ENCODE data around the gene GMPR2. TPM values are rescaled to one million over a fixed set of nuclear protein-coding genes. Genes with fewer than 3 reads are reported as not detected.

The GMPR2 gene
- total and polyA plus RNA-seq, 2 experiments from 2014 or later, result 60.6 to 70.6 TPM

DNA sequence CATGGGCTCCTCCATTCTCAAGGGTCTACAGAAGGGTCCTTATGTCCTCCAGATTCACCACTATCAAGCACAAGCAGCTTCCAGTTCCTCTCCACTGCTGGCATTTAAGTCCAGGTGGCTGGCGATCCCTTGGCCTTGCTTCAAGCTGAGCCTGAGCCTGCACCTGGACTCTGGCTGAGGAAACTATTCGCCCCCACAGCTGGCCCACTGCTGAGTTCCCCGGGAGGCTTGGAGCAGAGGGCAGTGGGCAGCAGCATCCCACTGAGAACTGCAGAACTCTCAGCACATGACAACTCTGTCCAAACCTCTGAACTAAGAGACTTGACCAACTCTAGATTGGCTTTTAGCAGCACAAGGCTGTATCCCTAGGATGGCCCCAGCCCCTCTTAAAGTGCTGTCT is 50.0 kb downstream of the GMPR2 start (continued):
- TF ChIP-seq, protein P1, sequence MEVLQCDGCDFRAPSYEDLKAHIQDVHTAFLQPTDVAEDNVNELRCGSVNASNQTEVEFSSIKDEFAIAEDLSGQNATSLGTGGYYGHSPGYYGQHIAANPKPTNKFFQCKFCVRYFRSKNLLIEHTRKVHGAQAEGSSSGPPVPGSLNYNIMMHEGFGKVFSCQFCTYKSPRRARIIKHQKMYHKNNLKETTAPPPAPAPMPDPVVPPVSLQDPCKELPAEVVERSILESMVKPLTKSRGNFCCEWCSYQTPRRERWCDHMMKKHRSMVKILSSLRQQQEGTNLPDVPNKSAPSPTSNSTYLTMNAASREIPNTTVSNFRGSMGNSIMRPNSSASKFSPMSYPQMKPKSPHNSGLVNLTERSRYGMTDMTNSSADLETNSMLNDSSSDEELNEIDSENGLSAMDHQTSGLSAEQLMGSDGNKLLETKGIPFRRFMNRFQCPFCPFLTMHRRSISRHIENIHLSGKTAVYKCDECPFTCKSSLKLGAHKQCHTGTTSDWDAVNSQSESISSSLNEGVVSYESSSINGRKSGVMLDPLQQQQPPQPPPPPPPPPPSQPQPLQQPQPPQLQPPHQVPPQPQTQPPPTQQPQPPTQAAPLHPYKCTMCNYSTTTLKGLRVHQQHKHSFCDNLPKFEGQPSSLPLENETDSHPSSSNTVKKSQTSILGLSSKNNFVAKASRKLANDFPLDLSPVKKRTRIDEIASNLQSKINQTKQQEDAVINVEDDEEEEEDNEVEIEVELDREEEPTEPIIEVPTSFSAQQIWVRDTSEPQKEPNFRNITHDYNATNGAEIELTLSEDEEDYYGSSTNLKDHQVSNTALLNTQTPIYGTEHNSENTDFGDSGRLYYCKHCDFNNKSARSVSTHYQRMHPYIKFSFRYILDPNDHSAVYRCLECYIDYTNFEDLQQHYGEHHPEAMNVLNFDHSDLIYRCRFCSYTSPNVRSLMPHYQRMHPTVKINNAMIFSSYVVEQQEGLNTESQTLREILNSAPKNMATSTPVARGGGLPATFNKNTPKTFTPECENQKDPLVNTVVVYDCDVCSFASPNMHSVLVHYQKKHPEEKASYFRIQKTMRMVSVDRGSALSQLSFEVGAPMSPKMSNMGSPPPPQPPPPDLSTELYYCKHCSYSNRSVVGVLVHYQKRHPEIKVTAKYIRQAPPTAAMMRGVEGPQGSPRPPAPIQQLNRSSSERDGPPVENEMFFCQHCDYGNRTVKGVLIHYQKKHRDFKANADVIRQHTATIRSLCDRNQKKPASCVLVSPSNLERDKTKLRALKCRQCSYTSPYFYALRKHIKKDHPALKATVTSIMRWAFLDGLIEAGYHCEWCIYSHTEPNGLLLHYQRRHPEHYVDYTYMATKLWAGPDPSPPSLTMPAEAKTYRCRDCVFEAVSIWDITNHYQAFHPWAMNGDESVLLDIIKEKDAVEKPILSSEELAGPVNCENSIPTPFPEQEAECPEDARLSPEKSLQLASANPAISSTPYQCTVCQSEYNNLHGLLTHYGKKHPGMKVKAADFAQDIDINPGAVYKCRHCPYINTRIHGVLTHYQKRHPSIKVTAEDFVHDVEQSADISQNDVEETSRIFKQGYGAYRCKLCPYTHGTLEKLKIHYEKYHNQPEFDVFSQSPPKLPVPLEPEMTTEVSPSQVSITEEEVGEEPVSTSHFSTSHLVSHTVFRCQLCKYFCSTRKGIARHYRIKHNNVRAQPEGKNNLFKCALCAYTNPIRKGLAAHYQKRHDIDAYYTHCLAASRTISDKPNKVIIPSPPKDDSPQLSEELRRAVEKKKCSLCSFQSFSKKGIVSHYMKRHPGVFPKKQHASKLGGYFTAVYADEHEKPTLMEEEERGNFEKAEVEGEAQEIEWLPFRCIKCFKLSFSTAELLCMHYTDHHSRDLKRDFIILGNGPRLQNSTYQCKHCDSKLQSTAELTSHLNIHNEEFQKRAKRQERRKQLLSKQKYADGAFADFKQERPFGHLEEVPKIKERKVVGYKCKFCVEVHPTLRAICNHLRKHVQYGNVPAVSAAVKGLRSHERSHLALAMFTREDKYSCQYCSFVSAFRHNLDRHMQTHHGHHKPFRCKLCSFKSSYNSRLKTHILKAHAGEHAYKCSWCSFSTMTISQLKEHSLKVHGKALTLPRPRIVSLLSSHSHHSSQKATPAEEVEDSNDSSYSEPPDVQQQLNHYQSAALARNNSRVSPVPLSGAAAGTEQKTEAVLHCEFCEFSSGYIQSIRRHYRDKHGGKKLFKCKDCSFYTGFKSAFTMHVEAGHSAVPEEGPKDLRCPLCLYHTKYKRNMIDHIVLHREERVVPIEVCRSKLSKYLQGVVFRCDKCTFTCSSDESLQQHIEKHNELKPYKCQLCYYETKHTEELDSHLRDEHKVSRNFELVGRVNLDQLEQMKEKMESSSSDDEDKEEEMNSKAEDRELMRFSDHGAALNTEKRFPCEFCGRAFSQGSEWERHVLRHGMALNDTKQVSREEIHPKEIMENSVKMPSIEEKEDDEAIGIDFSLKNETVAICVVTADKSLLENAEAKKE (CRISPR knock-in tag; IDR thresholded peaks at IDR 0.05), result no peak
- TF ChIP-seq CREB1 (CRISPR knock-in tag; IDR thresholded peaks at IDR 0.05; ENCODE audit: low read depth) (no peak), EZH2 (IDR thresholded peaks at IDR 0.05; ENCODE audit: low read depth, unreplicated experiment) (no peak)
- TF ChIP-seq, protein P2, sequence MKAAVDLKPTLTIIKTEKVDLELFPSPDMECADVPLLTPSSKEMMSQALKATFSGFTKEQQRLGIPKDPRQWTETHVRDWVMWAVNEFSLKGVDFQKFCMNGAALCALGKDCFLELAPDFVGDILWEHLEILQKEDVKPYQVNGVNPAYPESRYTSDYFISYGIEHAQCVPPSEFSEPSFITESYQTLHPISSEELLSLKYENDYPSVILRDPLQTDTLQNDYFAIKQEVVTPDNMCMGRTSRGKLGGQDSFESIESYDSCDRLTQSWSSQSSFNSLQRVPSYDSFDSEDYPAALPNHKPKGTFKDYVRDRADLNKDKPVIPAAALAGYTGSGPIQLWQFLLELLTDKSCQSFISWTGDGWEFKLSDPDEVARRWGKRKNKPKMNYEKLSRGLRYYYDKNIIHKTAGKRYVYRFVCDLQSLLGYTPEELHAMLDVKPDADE (IDR thresholded peaks at IDR 0.05), result no peak

DNA sequence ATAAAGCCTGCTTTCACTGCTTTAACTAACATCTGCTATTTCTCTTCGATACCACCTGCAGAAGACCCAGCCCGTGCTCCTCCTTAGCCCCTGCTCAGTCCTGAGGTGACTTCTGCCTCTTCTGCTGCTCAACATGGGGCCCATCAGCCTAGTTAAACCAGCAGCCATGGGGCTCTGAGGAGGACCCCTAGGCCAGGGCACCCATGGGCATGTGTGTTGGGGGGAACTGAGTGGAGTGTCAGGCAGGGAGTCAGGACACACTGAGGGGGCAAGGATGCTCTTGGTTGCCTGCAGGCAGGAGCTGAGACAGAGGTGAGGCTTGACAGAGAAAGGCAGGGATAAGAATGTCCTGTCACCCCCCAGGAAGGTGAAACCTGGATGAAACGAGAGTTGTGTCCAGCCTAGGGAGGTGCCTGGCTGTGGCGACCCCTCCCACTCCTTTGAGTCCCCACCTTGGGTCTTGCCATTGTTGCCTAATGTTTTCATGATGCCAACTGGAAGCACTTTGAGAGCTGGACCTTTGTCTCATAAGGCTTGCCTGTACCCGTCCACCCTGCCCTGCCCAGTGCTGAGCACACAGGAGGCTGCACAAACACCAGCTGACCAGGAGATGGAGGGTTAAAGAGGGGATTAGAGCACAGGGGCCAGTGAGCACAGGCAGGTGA is 51.2 kb downstream of the GMPR2 start:
- Histone ChIP-seq H3K4me3 (no peak overlapping the region), H4K20me1 (replicated peaks; ENCODE audit: insufficient read depth) (no peaks in the 10 kb centered on the region; the same call in 1 of the 2 replicates), H3F3A (replicated peaks; ENCODE audit: low read depth) (no peaks in the 10 kb centered on the region), H3K9me2 (ENCODE audit: insufficient read depth) (no peaks in the 10 kb centered on the region), H3K36me3 (ENCODE audit: insufficient read depth) (no peaks in the 10 kb centered on the region), H3K79me2 (replicated peaks; ENCODE audit: insufficient read depth) (no peaks in the 10 kb centered on the region), H2AFZ (no peak overlapping the region), H3K27me3 (ENCODE audit: insufficient read depth) (no peaks in the 10 kb centered on the region), H3K4me2 (no peak overlapping the region), H3K4me1 (ENCODE audit: insufficient read depth) (no peaks in the 10 kb centered on the region), H3K27ac (ENCODE audit: low read depth) (no peak overlapping the region)
- Mint-ChIP-seq H3K9me3 (no peaks in the 10 kb centered on the region), H3K36me3 (ENCODE audit: low read depth) (no peaks in the 10 kb centered on the region; the same call in 2 of the 3 replicates), H3K27ac (no peak overlapping the region), H3K27me3 (ENCODE audit: insufficient read depth, low read depth, poor library complexity) (peaks cover 14% of the 10 kb centered on the region), H3K4me1 (no peaks in the 10 kb centered on the region; the same call in 2 of the 3 replicates), H3K4me3 (no peak overlapping the region)
- DNase-seq (ENCODE audit: low spot score), result no peak
- ATAC-seq, result no peak
- TF ChIP-seq STAT1 (IDR thresholded peaks at IDR 0.05; ENCODE audit: unreplicated experiment), result no peak
- no peak for TF ChIP-seq ZNF331 (CRISPR knock-in tag; IDR thresholded peaks at IDR 0.05; ENCODE audit: low read depth)
- no peak for TF ChIP-seq NANOG (IDR thresholded peaks at IDR 0.05; ENCODE audit: borderline replicate concordance)
- TF ChIP-seq EZH2phosphoT487 (IDR thresholded peaks at IDR 0.05; ENCODE audit: unreplicated experiment), result no peak
- TF ChIP-seq JUNB (IDR thresholded peaks at IDR 0.05; ENCODE audit: unreplicated experiment), result no peak
